Measurements from ENCODE around the gene ABCA1. TPM values are rescaled to one million over a fixed set of nuclear protein-coding genes. Genes with fewer than 3 reads are reported as not detected.
A peak's percentile ranks its signal among the peaks of the same experiment; 100 is the strongest.
"Not testable (repeated sequence)": the region's sequence is repeated elsewhere in the genome, so short reads cannot be mapped to it uniquely, and the experiment has no call there.

Gene ABCA1
- total RNA-seq, 4 donors from 2014 or later = 59.2 to 84.1 (median 80.5) TPM

GRCh38 chr9:104856413-104856941 lies 71.5 kb downstream of the ABCA1 start:
- H3K4me3 ChIP-seq = no peak overlapping the region
- H3K4me1 ChIP-seq = peaks cover 0 to 68% (median 32%) of the 10 kb centered on the region in 4 donors
- DNase-seq (ENCODE audit: low spot score in 2 of 2) = no peak
- H3K27me3 ChIP-seq = no peaks in the 10 kb centered on the region
- no peak for TF ChIP-seq CTCF (IDR thresholded peaks at IDR 0.05)
- TF ChIP-seq POLR2A (IDR thresholded peaks at IDR 0.05) = no peak
- no peak for TF ChIP-seq EP300 (IDR thresholded peaks at IDR 0.05)
- WGBS, 2 donors = 58 to 62% methylated on average over 5 of the region's 5 CpGs
- peak overlapping the region in 2 of 4 donors; percentile 4 to 26 for H3K27ac ChIP-seq
- H3K36me3 ChIP-seq = peaks cover 0 to 65% (median 0%) of the 10 kb centered on the region in 3 donors
- H3K9me3 ChIP-seq = no peaks in the 10 kb centered on the region

GRCh38 chr9:104855807-104856206 lies 72.1 kb downstream of the ABCA1 start:
- Histone ChIP-seq H3K4me3 (no peak overlapping the region), H3K4me1 (peaks cover 0 to 68% (median 33%) of the 10 kb centered on the region in 4 donors), H3K27ac (peak overlapping the region in 1 of 4 donors; percentile 26), H3K27me3 (no peaks in the 10 kb centered on the region), H3K9me3 (no peaks in the 10 kb centered on the region), H3K36me3 (peaks cover 0 to 62% (median 0%) of the 10 kb centered on the region in 3 donors)
- no peak for DNase-seq (ENCODE audit: low spot score in 2 of 2)
- WGBS, 2 donors = 56 to 60% methylated on average over 3 of the region's 3 CpGs
- TF ChIP-seq CTCF (IDR thresholded peaks at IDR 0.05) (no peak), EP300 (IDR thresholded peaks at IDR 0.05) (no peak), POLR2A (IDR thresholded peaks at IDR 0.05) (no peak)

GRCh38 chr9:104855258-104855657 lies 72.7 kb downstream of the ABCA1 start:
- DNase-seq (ENCODE audit: low spot score in 2 of 2); H3K9me3 ChIP-seq; H3K4me3 ChIP-seq; H3K27ac ChIP-seq; H3K27me3 ChIP-seq: not testable (repeated sequence)
- WGBS, 2 donors = 87 to 95% methylated on average over 7 of the region's 7 CpGs
- H3K36me3 ChIP-seq = peaks cover 0 to 62% (median 0%) of the 10 kb centered on the region in 3 donors
- H3K4me1 ChIP-seq = peaks cover 0 to 68% (median 37%) of the 10 kb centered on the region in 4 donors

GRCh38 chr9:104854613-104855012 lies 73.3 kb downstream of the ABCA1 start:
- no peak overlapping the region for H3K4me3 ChIP-seq
- no peak for TF ChIP-seq POLR2A (IDR thresholded peaks at IDR 0.05)
- TF ChIP-seq CTCF (IDR thresholded peaks at IDR 0.05) = no peak
- TF ChIP-seq EP300 (IDR thresholded peaks at IDR 0.05) = no peak
- H3K36me3 ChIP-seq = peaks cover 0 to 56% (median 0%) of the 10 kb centered on the region in 3 donors
- no peaks in the 10 kb centered on the region for H3K27me3 ChIP-seq
- WGBS, 2 donors = 100% methylated on average over 1 of the region's 1 CpG
- no peak overlapping the region for H3K27ac ChIP-seq
- H3K9me3 ChIP-seq = no peaks in the 10 kb centered on the region
- DNase-seq (ENCODE audit: low spot score in 2 of 2) = no peak
- H3K4me1 ChIP-seq = peaks cover 0 to 63% (median 36%) of the 10 kb centered on the region in 4 donors

GRCh38 chr9:104853683-104854082 lies 74.3 kb downstream of the ABCA1 start:
- Histone ChIP-seq H3K4me1 (peaks cover 0 to 54% (median 32%) of the 10 kb centered on the region in 4 donors), H3K36me3 (peaks cover 0 to 52% (median 0%) of the 10 kb centered on the region in 3 donors), H3K4me3 (no peak overlapping the region), H3K27ac (no peak overlapping the region), H3K9me3 (no peaks in the 10 kb centered on the region), H3K27me3 (no peaks in the 10 kb centered on the region)
- no peak for TF ChIP-seq POLR2A (IDR thresholded peaks at IDR 0.05)
- TF ChIP-seq EP300 (IDR thresholded peaks at IDR 0.05) = no peak
- no peak for TF ChIP-seq CTCF (IDR thresholded peaks at IDR 0.05)
- no peak for DNase-seq (ENCODE audit: low spot score in 2 of 2)
